Thymus (tissue), 11 donors: ENCODE data around the gene CDH12. TPM values are rescaled to one million over a fixed set of nuclear protein-coding genes. Genes with fewer than 3 reads are reported as not detected.
"Not testable (repeated sequence)": the region's sequence is repeated elsewhere in the genome, so short reads cannot be mapped to it uniquely, and the experiment has no call there.

Experiments
- DNase-seq, 9 donors: peaks; one replicate each; pipeline ENCODE4 v3.0.0-alpha.2; 2013; ENCODE audit warnings: low spot score in 9 of 9, low read depth in 6 of 9, missing footprints in 1 of 9
- H3K27ac ChIP-seq, 2 donors: one replicate each; pipeline ENCODE4 v1.5.1; 2013; ENCODE audit warnings: control low read depth in 1 of 2, low read depth in 1 of 2, low read length in 1 of 2, mild to moderate bottlenecking in 1 of 2, moderate library complexity in 1 of 2
- H3K27me3 ChIP-seq, 2 donors: one replicate each; pipeline ENCODE4 v1.5.1; 2013; ENCODE audit warnings: low read length in 1 of 2; ENCODE audit not compliant: control insufficient read depth in 2 of 2, insufficient read depth in 1 of 2
- H3K36me3 ChIP-seq, 2 donors: one replicate each; pipeline ENCODE4 v1.5.1; 2013; ENCODE audit warnings: low read length in 1 of 2, mild to moderate bottlenecking in 1 of 2, moderate library complexity in 1 of 2; ENCODE audit not compliant: control insufficient read depth in 2 of 2, insufficient read depth in 2 of 2
- H3K4me1 ChIP-seq, 2 donors: one replicate each; pipeline ENCODE4 v1.5.1; 2013; ENCODE audit warnings: low read length in 2 of 2; ENCODE audit not compliant: control insufficient read depth in 2 of 2, insufficient read depth in 2 of 2
- H3K4me3 ChIP-seq, 2 donors: one replicate each; pipeline ENCODE4 v1.5.1; 2013; ENCODE audit warnings: low read length in 2 of 2, control low read depth in 1 of 2, mild to moderate bottlenecking in 1 of 2
- H3K9me3 ChIP-seq, 2 donors: one replicate each; pipeline ENCODE4 v1.5.1; 2013; ENCODE audit warnings: low read length in 1 of 2, mild to moderate bottlenecking in 1 of 2; ENCODE audit not compliant: control insufficient read depth in 2 of 2, insufficient read depth in 1 of 2
- WGBS: extraction: QIAGEN DNeasy Blood & Tissue Kit; methylation state at CpG from one replicate; pipeline ENCODE4 v1.1.7; 2013; 5-methylcytosine and 5-hydroxymethylcytosine counted together
- polyA plus RNA-seq: library from polyadenylated mRNA; stranded (reverse); fragments of 200-250 nt; gene quantifications from one replicate; pipeline ENCODE4 v1.2.3, GENCODE V29; 2013
- total RNA-seq: library from RNA; stranded (reverse); fragments of 120-200 nt; gene quantifications from one replicate; pipeline ENCODE4 v1.2.4, GENCODE V29; 2013
- donor health status: healthy.

CDH12 gene
- total and polyA plus RNA-seq, 2 donors, result 0.05 to 0.09 TPM

- H3K27me3 ChIP-seq, H3K4me3 ChIP-seq, H3K4me1 ChIP-seq, H3K36me3 ChIP-seq, H3K27ac ChIP-seq, H3K9me3 ChIP-seq, DNase-seq: not testable (repeated sequence)
- WGBS, result 95% methylated on average over 2 of the region's 2 CpGs
Measured at GRCh38 chr5:22188651-22189050, 664.5 kb downstream of the CDH12 start.

GRCh38 chr5:22187632-22188228 lies 665.4 kb downstream of the CDH12 start:
- not testable (repeated sequence) for H3K36me3 ChIP-seq, H3K4me3 ChIP-seq, H3K27me3 ChIP-seq, DNase-seq, H3K27ac ChIP-seq, H3K9me3 ChIP-seq, H3K4me1 ChIP-seq
- 76% methylated on average over 4 of the region's 4 CpGs for WGBS

GRCh38 chr5:22169226-22169625 lies 683.9 kb downstream of the CDH12 start:
- H3K27ac ChIP-seq, H3K36me3 ChIP-seq, H3K27me3 ChIP-seq, H3K4me3 ChIP-seq, DNase-seq, H3K9me3 ChIP-seq, H3K4me1 ChIP-seq: not testable (repeated sequence)
- 79% methylated on average over 2 of the region's 2 CpGs for WGBS

- H3K27me3 ChIP-seq, H3K4me3 ChIP-seq, H3K36me3 ChIP-seq, DNase-seq, H3K27ac ChIP-seq, H3K9me3 ChIP-seq, H3K4me1 ChIP-seq: not testable (repeated sequence)
- no CpG with 5 or more reads among the region's 2 CpGs for WGBS
Measured at GRCh38 chr5:22168704-22169103, 684.4 kb downstream of the CDH12 start.

- H3K36me3 ChIP-seq, H3K9me3 ChIP-seq, H3K4me3 ChIP-seq, H3K27me3 ChIP-seq, H3K27ac ChIP-seq, H3K4me1 ChIP-seq, DNase-seq: not testable (repeated sequence)
- WGBS, result 73% methylated on average over 2 of the region's 2 CpGs
Measured at GRCh38 chr5:22165931-22166330, 687.2 kb downstream of the CDH12 start.

GRCh38 chr5:22164910-22165748 lies 688.0 kb downstream of the CDH12 start:
- DNase-seq, H3K9me3 ChIP-seq, H3K4me3 ChIP-seq, H3K36me3 ChIP-seq, H3K27ac ChIP-seq, H3K27me3 ChIP-seq, H3K4me1 ChIP-seq: not testable (repeated sequence)
- 70% methylated on average over 4 of the region's 7 CpGs for WGBS

GRCh38 chr5:22156953-22157352 lies 696.2 kb downstream of the CDH12 start:
- H3K9me3 ChIP-seq, H3K36me3 ChIP-seq, DNase-seq, H3K4me1 ChIP-seq, H3K27me3 ChIP-seq, H3K27ac ChIP-seq, H3K4me3 ChIP-seq: not testable (repeated sequence)
- WGBS, result no CpG with 5 or more reads among the region's 1 CpG

- H3K27me3 ChIP-seq, DNase-seq: not testable (repeated sequence)
- WGBS, result 72% methylated on average over 2 of the region's 2 CpGs
Measured at GRCh38 chr5:22154779-22155178, 698.4 kb downstream of the CDH12 start.

GRCh38 chr5:22151801-22152200 lies 701.3 kb downstream of the CDH12 start:
- H3K27me3 ChIP-seq, DNase-seq, H3K27ac ChIP-seq, H3K9me3 ChIP-seq, H3K36me3 ChIP-seq, H3K4me3 ChIP-seq, H3K4me1 ChIP-seq: not testable (repeated sequence)
- WGBS, result 81% methylated on average over 9 of the region's 9 CpGs

More at GRCh38 chr5:22154779-22155178, 698.4 kb downstream of the CDH12 start:
- H3K27ac ChIP-seq, H3K36me3 ChIP-seq, H3K4me3 ChIP-seq, H3K9me3 ChIP-seq, H3K4me1 ChIP-seq: not testable (repeated sequence)
